NCI-H2196 treated with DMSO at 0.1 percent for 48 hours (cell line): ENCODE results near the gene POLD1.
"Not testable (repeated sequence)": the region's sequence is repeated elsewhere in the genome, so short reads cannot be mapped to it uniquely, and the experiment has no call there.

Source experiments
- DNase-seq: peaks from one replicate; lab custom pipeline; 2025; ENCODE audit not compliant: unreplicated experiment; lab: John Stamatoyannopoulos, UW

POLD1 gene

DNA sequence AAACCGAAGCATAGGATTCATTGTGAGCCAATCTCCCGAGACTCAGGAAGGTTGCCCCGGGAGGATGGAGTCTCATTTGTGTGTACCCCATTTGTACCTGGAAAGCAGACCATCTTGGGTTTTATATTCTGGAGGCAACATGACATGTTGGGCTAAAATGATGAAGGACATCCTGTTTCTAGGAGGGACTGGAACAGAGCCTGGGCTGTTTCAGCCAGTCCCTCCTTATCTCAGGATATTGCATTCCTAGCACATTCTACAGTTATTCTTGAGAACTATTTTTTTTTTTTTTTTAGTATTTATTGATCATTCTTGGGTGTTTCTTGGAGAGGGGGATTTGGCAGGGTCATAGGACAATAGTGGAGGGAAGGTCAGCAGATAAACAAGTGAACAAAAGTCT lies 6.1 kb downstream of the POLD1 start:
- not testable (repeated sequence) for DNase-seq

DNA sequence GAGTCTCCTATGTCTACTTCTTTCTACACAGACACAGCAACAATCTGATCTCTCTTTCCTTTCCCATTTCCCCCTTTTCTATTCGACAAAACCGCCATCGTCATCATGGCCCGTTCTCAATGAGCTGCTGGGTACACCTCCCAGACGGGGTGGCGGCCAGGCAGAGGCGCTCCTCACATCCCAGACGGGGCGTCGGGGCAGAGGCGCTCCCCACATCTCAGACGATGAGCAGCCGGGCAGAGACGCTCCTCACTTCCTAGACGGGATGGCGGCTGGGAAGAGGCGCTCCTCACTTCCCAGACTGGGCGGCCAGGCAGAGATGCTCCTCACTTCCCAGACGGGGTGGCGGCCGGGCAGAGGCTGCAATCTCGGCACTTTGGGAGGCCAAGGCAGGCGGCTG lies 6.8 kb downstream of the POLD1 start:
- DNase-seq = not testable (repeated sequence)

DNA sequence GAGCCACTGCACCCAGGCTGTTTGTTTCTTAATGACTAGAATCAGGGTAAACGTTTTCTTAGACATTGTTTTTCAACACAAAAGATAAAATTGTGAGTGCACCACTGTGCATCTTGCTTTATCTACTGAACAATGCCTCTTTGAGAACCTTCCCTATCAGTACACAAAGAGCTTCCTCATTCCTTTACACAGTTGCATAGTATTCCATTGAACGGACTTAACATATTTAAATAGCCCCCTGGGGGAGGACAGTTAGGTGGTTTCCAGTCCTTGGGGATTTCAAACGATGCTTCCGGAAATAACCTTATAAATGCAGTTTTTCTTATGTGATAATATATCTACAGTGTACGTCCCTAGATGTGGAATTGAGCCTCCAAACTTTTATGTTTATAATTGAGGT lies 8.6 kb downstream of the POLD1 start:
- no peak for DNase-seq

DNA sequence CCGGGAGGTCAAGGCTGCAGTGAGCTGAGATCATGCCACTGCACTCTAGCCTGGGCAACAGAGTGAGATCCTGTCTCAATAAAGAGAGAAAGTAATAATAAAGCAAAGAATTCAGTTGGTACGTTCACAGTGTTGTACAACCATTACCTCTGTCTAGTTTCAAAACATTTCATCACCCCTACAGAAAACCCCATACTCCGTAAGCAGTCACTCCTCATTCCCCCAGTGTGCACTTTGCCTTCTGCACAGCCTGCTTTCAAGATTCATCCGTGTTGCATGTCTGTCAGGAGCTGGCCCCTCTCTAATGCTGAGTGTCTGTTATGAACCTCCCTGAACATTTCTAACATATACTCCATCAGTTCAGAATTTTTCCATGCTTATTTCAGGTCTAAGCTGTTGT lies 9.4 kb downstream of the POLD1 start:
- no peak for DNase-seq

DNA sequence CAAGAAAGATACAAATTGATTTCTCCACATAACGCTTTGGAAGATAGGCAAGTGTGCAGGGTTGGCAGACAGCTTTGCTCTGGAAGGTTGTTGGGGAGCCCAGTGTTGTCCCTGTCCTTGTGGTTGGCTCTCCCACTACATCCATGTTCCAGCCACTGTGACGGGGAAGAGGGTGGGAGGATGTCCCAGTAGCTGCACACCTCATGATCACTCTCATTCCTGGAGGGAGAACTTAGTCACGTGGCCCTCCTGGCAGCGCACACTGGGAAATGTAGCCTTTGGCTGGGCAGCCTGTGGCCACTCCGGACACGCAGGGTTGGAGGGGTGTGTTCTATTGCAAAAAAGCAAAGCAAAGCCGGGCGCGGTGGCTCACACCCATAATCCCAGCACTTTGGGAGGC lies 9.9 kb downstream of the POLD1 start:
- no peak for DNase-seq

DNA sequence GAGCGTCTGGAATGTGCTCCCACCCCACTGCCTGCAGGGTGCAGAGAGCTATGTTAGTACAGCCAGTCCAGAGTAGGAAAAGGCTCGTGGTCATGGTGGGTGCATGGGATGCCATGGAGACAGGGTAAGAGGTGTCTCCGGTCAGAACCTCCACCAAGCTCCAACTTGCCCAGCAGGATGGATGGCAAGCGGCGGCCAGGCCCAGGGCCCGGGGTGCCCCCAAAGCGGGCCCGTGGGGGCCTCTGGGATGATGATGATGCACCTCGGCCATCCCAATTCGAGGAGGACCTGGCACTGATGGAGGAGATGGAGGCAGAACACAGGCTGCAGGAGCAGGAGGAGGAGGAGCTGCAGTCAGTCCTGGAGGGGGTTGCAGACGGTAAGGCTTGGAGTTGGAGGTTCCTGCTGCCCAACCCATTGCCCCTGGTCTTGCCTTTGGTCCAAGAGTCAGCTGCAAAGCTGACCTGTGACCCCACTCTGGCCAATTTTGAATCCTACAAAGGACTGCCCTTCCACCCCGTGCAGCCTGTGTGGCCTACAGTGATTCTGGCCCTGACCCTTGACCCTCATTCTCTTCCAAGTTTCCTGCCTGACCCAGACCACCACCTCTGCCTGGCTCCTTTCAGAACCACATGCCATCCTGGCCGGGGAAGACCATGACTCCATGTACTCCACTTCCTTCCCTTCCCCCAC lies 14.7 kb downstream of the POLD1 start:
- no peak for DNase-seq

DNA sequence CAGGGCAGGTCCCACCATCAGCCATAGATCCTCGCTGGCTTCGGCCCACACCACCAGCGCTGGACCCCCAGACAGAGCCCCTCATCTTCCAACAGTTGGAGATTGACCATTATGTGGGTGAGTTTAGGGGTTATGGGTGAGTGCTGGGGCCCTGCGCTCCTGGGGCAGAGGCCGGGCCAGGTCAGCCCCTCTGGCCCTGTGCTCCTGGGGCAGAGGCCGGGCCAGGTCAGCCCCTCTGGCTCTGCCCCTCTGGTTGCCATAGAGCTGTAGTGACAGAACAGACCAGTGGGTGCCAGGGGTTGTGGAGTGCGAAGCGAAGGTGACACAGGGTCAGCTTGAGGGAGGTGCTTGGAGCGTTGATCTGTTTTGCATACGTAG lies 15.2 kb downstream of the POLD1 start:
- no peak for DNase-seq

DNA sequence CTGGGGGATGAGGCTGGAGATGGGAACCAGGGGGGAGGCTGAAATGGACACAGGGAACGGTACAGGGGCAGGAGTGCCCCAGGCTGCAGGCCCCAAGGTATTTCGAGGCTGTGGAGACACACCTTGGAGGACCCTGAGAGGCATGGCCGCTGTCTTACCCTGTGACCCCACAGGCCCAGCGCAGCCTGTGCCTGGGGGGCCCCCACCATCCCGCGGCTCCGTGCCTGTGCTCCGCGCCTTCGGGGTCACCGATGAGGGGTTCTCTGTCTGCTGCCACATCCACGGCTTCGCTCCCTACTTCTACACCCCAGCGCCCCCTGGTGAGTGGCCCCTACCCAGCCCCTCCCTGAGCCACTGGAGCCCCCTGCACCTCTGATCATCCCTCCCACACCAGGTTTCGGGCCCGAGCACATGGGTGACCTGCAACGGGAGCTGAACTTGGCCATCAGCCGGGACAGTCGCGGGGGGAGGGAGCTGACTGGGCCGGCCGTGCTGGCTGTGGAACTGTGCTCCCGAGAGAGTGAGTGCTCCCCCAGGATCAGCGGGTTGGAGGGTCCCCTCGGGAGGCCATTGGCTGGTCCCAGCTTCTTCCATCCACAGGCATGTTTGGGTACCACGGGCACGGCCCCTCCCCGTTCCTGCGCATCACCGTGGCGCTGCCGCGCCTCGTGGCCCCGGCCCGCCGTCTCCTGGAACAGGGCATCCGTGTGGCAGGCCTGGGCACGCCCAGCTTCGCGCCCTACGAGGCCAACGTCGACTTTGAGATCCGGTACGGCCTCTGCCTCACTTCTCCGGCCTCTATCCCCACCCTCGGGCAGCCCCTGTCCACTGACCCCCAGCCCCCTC lies 17.7 kb downstream of the POLD1 start:
- DNase-seq = no peak

DNA sequence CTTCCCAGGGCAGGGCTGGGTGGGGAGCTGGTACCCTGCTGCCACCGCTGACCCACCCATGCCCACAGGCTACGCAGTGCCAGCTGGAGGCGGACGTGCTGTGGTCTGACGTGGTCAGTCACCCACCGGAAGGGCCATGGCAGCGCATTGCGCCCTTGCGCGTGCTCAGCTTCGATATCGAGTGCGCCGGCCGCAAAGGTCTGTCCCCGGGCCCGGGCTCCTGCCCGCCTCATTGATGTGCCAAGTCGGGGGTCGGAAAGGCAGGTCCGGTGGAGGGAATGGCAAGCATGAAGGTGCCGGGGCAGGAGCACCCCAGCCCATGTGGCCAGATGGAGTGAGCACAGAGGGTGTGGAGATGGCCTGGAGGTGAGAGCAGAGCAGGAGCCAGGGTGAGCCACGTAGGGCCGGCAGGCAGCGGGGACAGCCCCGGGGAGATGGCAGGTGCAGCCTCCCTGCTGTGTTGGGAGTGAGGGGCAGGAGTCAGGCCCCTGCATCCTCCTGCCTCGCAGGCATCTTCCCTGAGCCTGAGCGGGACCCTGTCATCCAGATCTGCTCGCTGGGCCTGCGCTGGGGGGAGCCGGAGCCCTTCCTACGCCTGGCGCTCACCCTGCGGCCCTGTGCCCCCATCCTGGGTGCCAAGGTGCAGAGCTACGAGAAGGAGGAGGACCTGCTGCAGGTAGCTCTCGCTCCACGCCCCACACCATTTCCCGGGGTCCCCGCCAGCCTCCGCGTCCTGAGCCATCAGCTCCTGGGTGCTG lies 18.6 kb downstream of the POLD1 start:
- DNase-seq = no peak

DNA sequence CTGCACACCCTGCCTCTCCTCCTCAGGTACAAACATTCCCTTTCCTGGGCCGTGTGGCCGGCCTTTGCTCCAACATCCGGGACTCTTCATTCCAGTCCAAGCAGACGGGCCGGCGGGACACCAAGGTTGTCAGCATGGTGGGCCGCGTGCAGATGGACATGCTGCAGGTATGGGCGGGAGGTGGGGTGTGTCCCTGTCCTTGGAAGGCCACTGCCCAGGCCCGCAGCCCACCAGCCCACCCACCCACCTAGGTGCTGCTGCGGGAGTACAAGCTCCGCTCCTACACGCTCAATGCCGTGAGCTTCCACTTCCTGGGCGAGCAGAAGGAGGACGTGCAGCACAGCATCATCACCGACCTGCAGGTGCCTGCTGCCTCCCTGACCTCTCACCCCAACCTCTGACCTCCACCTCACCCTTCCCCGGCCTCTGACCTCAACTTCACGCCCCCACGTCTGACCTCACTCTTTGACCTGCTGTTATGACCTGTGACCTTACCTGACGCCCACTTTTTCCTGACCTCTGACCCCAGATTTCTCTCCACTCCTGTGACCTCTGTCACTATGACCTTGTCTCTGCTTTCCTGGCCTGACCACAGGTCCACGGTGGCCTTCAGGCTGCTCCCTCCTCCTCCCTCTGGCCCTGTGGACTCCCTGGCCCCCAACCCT lies 22.1 kb downstream of the POLD1 start:
- DNase-seq = no peak

DNA sequence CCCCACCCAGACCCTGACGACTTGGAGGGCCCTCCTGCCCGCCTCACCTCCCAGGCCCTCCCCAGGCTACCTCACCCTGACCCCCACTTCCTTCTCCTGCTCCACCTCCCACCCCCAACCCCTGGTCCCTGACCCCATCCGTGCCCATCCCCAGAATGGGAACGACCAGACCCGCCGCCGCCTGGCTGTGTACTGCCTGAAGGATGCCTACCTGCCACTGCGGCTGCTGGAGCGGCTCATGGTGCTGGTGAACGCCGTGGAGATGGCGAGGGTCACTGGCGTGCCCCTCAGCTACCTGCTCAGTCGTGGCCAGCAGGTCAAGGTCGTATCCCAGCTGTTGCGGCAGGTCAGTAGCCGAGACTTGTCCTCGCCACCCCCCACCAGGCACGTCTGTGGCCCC lies 22.7 kb downstream of the POLD1 start:
- no peak for DNase-seq

DNA sequence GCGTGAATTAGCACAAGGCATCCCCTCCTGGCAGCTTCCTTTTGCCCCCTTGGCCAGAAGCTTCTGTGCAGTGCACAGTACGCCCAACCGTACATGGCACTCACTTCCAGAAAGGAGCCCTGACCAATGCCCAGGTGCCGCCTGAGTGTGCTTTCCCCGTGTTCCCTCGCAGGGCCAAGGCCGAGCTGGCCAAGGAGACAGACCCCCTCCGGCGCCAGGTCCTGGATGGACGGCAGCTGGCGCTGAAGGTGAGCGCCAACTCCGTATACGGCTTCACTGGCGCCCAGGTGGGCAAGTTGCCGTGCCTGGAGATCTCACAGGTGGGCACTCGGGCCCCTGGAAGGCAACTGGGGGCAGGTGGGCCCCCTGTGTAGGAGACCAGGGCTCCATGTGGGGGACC lies 25.2 kb downstream of the POLD1 start:
- no peak for DNase-seq

DNA sequence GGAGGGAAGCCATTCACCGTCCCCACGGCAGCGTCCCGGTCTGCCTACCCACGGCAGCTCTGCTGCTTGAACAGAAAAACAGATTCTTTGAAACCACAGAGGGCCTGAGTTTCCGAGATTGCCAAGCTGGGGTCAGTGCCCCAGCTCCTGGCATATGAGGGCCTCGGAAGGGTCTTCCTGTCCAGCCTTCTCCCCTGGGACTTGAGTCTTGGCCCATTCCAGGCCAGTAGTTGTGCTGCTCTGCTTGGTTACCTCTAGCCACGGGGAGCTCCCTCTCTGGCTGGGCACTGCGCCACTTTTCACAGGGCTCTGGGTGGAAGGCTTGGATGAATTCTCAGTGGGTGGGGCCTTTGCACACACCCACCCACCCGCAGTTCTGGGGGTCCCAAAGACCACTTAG lies 26.0 kb downstream of the POLD1 start:
- no peak for DNase-seq

DNA sequence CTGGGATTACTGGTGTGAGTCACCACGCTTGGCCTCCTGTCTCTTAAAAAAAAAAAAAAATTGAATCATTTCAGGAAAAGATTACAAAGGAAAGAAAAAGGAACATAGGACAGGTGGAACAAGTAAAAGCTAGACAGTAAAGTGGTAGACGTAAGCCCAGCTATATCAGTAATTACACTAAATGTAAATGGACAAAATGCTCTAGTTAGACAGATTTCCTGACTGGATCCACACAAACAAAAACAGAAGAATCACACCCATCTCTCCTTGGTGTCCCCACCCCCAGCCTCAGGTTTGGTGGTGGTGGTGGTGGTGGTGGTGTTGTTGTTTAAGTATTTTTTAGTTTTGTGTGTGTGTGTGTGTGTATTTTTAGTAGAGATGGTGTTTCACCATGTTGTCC lies 28.3 kb downstream of the POLD1 start:
- DNase-seq = no peak

DNA sequence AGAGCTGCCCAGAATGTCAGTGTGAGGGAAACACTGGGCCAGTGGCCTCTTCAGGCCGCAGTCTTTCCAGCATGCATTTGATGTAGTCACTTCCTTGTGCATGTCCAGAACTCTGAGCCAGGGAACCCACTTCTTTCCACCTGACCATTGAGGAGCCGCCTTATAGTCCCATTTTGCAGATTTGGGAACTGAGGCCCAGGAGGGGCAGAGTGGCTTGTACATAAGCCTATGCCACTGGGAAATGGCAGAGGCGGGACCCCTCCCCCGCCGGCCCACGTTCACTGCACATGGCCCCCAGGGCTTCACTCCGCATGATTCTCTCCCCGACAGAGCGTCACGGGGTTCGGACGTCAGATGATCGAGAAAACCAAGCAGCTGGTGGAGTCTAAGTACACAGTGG lies 28.9 kb downstream of the POLD1 start:
- DNase-seq = no peak

DNA sequence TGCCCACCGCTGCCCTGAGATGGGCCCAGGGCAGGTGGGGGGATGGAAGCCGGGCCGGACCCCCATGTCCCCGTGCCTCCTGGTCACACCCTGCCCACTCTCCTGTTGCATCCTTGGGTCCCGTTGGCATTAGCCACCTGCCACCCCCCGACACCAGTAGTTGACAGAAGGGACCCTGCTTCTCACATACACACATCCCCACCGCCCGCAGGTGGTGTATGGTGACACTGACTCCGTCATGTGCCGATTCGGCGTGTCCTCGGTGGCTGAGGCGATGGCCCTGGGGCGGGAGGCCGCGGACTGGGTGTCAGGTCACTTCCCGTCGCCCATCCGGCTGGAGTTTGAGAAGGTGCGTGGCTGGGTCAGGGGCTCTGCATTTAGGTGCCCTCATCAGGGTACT lies 29.4 kb downstream of the POLD1 start:
- DNase-seq = no peak

DNA sequence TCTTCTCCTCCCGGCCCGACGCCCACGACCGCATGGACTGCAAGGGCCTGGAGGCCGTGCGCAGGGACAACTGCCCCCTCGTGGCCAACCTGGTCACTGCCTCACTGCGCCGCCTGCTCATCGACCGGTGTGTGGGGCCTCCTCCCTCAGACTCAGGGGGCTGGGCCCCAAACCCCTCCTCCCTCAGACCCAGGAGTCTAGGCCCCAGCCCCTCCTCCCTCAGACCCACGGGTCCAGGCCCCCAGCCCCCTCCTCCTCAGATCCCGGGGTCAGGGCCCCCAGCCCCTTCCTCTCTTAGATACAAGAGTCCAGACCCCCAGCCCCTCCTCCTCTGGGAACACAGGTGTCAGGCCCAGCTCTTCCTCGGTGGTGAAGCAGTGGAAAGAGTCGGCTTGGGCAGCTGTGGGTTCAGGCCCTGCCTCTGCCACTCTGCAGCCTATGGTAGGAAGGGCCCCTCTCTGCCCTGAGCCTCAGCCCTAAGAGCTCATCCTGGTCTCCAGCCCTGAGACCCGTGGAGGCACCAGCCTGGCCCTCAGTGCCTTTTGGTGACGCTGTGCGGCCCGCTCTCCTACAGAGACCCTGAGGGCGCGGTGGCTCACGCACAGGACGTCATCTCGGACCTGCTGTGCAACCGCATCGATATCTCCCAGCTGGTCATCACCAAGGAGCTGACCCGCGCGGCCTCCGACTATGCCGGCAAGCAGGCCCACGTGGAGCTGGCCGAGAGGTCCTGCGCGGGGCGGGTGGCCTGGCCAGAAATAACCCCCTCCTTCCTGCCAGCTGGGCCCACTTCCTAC lies 30.9 kb downstream of the POLD1 start:
- no peak for DNase-seq

DNA sequence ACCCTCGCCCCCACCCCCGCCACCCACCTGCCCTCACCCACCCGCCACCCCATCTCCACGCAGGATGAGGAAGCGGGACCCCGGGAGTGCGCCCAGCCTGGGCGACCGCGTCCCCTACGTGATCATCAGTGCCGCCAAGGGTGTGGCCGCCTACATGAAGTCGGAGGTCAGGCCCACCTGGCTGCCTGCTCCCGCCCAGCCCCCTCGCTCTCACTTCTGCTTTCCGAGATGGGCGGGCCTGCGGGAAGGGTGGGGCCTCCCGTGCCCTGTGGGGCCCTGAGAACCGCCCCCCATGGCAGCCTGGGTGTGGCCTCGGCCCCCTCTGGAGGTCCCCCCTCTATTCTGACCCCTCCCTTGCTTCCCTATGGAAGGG lies 31.5 kb downstream of the POLD1 start:
- no peak for DNase-seq

DNA sequence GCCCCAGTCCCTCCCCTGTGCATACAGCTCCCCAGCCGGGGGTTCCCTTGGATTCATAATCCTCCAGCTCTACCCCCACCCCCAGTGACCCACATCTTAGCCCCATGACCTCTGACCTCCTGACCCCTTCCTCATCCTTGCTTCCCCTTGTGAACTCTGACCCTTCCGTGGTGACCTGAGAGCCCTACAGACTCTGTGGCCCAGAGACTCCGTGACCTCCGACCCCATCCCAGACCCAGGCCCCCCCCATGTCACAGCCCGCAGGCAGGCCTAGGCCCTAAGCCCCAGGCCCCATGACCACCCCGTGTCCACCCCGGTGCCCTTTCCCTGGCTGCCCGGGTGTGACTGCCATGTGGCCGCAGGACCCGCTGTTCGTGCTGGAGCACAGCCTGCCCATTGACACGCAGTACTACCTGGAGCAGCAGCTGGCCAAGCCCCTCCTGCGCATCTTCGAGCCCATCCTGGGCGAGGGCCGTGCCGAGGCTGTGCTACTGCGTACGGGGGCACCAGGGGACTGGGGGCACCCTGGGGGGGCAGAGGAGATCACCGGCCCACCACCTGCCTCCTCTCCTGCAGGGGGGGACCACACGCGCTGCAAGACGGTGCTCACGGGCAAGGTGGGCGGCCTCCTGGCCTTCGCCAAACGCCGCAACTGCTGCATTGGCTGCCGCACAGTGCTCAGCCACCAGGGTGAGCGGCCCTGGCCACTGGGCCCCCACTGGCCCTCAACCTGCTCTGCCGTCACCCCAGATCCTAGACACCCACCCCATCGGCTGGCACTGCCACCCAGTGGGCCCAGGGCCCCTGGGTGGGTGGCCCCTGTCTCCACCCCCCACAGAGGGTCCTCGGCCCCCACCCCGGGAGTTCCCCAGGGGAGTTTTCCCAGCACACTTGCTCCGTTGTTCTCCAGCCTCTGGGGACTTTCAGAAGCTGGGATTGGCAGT lies 32.2 kb downstream of the POLD1 start:
- no peak for DNase-seq
